Mucosa of descending colon (tissue), 3 donors: ENCODE measurements around the gene MSH3. TPM values are rescaled to one million over a fixed set of nuclear protein-coding genes. Genes with fewer than 3 reads are reported as not detected.

Source experiments
- ATAC-seq: fragments of 200-7000 bp; cut with Tn5 transposase; one replicate; pipeline ENCODE4 v1.9.1; 2020; ENCODE audit warnings: mild to moderate bottlenecking, moderate library complexity
- DNase-seq, 3 donors: peaks; one replicate each; pipeline ENCODE4 v3.0.0-alpha.2; 2020
- H3K36me3 ChIP-seq: fragments of 200-600 bp; one replicate; pipeline ENCODE4 v1.8.0; 2021; ENCODE audit warnings: low read depth, mild to moderate bottlenecking
- H3K4me1 ChIP-seq: fragments of 200-600 bp; one replicate; pipeline ENCODE4 v1.8.0; 2021; ENCODE audit warnings: low read depth, mild to moderate bottlenecking
- H3K4me3 ChIP-seq: fragments of 200-600 bp; one replicate; pipeline ENCODE4 v1.8.0; 2021; ENCODE audit warnings: mild to moderate bottlenecking
- H3K9me3 ChIP-seq: fragments of 200-600 bp; one replicate; pipeline ENCODE4 v1.8.0; 2021; ENCODE audit warnings: mild to moderate bottlenecking
- CTCF ChIP-seq: fragments of 200-600 bp; IDR thresholded peaks from one replicate; pipeline ENCODE4 v1.8.0; 2022; ENCODE audit warnings: antibody characterized with exemption, mild to moderate bottlenecking
- intact Hi-C, 2 donors: fragments of 100-400 bp; cut with DNase I in 1 of 2; cut with micrococcal nuclease in 1 of 2; formaldehyde crosslinking; loops; one replicate each; pipeline versions ENCODE4 v1.11.0 to v1.11.1; 2022; cut with DNase I, micrococcal nuclease
- total RNA-seq, 3 donors: library from RNA; stranded (reverse); fragmentation: NEBNext Ultra II Directional in 2 of 3; extraction: Animal tissue kit (Norgen Biotek cat#: 25700) in 2 of 3; gene quantifications; one replicate each; pipeline versions ENCODE4 v1.2.1 to v1.2.4, GENCODE V29; 2021 to 2023
- donor health status: DM: no; HTN: no; CAD: no; lungs with moderate emphysema.
- donor health status: DM: no; HTN: no; CAD: no.
- donor health status: DM: no; HTN: yes; CAD: no.

The MSH3 gene
- total RNA-seq, 3 donors from 2014 or later = 16.8 to 20.0 (median 17.1) TPM

GRCh38 chr5:80689627-80690026, 35.2 kb downstream of the MSH3 start:
- DNase-seq (no peak), ATAC-seq (no peak)
- Histone ChIP-seq H3K9me3 (no peaks in the 10 kb centered on the region), H3K36me3 (no peaks in the 10 kb centered on the region), H3K4me3 (no peak overlapping the region), H3K4me1 (no peaks in the 10 kb centered on the region)
- TF ChIP-seq CTCF = no peak
- intact Hi-C loops = no loop called here

- intact Hi-C loops = no loop called here
- H3K36me3 ChIP-seq = no peaks in the 10 kb centered on the region
Measured at GRCh38 chr5:80695666-80696065, 41.2 kb downstream of the MSH3 start.

GRCh38 chr5:80696450-80696849, 42.0 kb downstream of the MSH3 start:
- no peaks in the 10 kb centered on the region for H3K36me3 ChIP-seq
- peaks cover 3% of the 10 kb centered on the region for H3K4me1 ChIP-seq
- intact Hi-C loops = no loop called here
- H3K4me3 ChIP-seq = no peak overlapping the region
- DNase-seq (no peak), ATAC-seq (peak; percentile 50)
- no peak for TF ChIP-seq CTCF
- H3K9me3 ChIP-seq = no peaks in the 10 kb centered on the region

More at GRCh38 chr5:80695666-80696065, 41.2 kb downstream of the MSH3 start:
- DNase-seq = no peak
- Histone ChIP-seq H3K4me1 (peaks cover 3% of the 10 kb centered on the region), H3K9me3 (no peaks in the 10 kb centered on the region), H3K4me3 (no peak overlapping the region)
- no peak for ATAC-seq
- TF ChIP-seq CTCF = no peak

- Histone ChIP-seq H3K36me3 (no peaks in the 10 kb centered on the region), H3K4me1 (peaks cover 3% of the 10 kb centered on the region), H3K9me3 (no peaks in the 10 kb centered on the region), H3K4me3 (no peak overlapping the region)
- ATAC-seq = peak; percentile 96
- DNase-seq = peak in 1 of 3 donors; percentile 51
- TF ChIP-seq CTCF = no peak
- intact Hi-C loops = no loop called here
Measured at GRCh38 chr5:80697100-80697499, 42.6 kb downstream of the MSH3 start.

GRCh38 chr5:80698369-80698768, 43.9 kb downstream of the MSH3 start:
- Histone ChIP-seq H3K9me3 (no peaks in the 10 kb centered on the region), H3K36me3 (no peaks in the 10 kb centered on the region), H3K4me3 (no peak overlapping the region), H3K4me1 (peaks cover 3% of the 10 kb centered on the region)
- intact Hi-C loops = no loop called here
- ATAC-seq (no peak), DNase-seq (no peak)
- no peak for TF ChIP-seq CTCF

GRCh38 chr5:80701597-80701996, 47.1 kb downstream of the MSH3 start:
- intact Hi-C loops = no loop called here
- no peak overlapping the region for H3K4me3 ChIP-seq
- H3K9me3 ChIP-seq = no peaks in the 10 kb centered on the region
- no peaks in the 10 kb centered on the region for H3K36me3 ChIP-seq
- ATAC-seq = no peak
- DNase-seq = no peak
- TF ChIP-seq CTCF = no peak
- peaks cover 3% of the 10 kb centered on the region for H3K4me1 ChIP-seq
